Chondrocyte (in vitro differentiated cells): ENCODE measurements around the gene DAP3. TPM values are rescaled to one million over a fixed set of nuclear protein-coding genes. Genes with fewer than 3 reads are reported as not detected.
A peak's percentile ranks its signal among the peaks of the same experiment; 100 is the strongest.
"Not testable (repeated sequence)": the region's sequence is repeated elsewhere in the genome, so short reads cannot be mapped to it uniquely, and the experiment has no call there.

Source experiments
- DNase-seq: peaks from one replicate; pipeline ENCODE4 v3.0.0; 2021; ENCODE audit warnings: mixed read lengths, low spot score
- H3K27ac Mint-ChIP-seq: one replicate; pipeline ENCODE4 v1.8.0; 2021; ENCODE audit warnings: mild to moderate bottlenecking, moderate library complexity, mixed read lengths; ENCODE audit not compliant: unreplicated experiment
- H3K27me3 Mint-ChIP-seq: 2 replicates; pipeline ENCODE4 v1.8.0; 2021; ENCODE audit warnings: low read depth, mixed read lengths
- H3K36me3 Mint-ChIP-seq: 2 replicates; pipeline ENCODE4 v1.8.0; 2021; ENCODE audit warnings: low read depth, mixed read lengths
- H3K4me1 Mint-ChIP-seq: 2 replicates; pipeline ENCODE4 v1.8.0; 2021; ENCODE audit warnings: low read depth, mild to moderate bottlenecking, mixed read lengths
- H3K4me3 Mint-ChIP-seq: one replicate; pipeline ENCODE4 v1.8.0; 2021; ENCODE audit warnings: mild to moderate bottlenecking, moderate library complexity, mixed read lengths; ENCODE audit not compliant: unreplicated experiment
- H3K9me3 Mint-ChIP-seq: 2 replicates; pipeline ENCODE4 v1.8.0; 2021; ENCODE audit warnings: low read depth, mixed read lengths
- CTCF ChIP-seq: fragments of 200-600 bp; sonication (generic); IDR thresholded peaks from 2 replicates; pipeline ENCODE4 v1.5.0; 2021; ENCODE audit warnings: antibody characterized with exemption, mild to moderate bottlenecking, moderate library complexity
- total RNA-seq: library from RNA; stranded (reverse); gene quantifications from 3 replicates; pipeline ENCODE4 v1.2.1, GENCODE V29; 2021

Gene DAP3
- total RNA-seq, 1 donor from 2014 or later = 64.8 TPM

GRCh38 chr1:155729031-155729898 lies 40.4 kb downstream of the DAP3 start:
- no peaks in the 10 kb centered on the region for H3K27me3 Mint-ChIP-seq
- peaks cover 12% of the 10 kb centered on the region for H3K36me3 Mint-ChIP-seq
- no peak for DNase-seq
- H3K4me1 Mint-ChIP-seq = peaks cover 6% of the 10 kb centered on the region
- no peak overlapping the region for H3K27ac Mint-ChIP-seq
- H3K4me3 Mint-ChIP-seq = no peak overlapping the region
- H3K9me3 Mint-ChIP-seq = no peaks in the 10 kb centered on the region
- peak; percentile 79 for TF ChIP-seq CTCF

DNA sequence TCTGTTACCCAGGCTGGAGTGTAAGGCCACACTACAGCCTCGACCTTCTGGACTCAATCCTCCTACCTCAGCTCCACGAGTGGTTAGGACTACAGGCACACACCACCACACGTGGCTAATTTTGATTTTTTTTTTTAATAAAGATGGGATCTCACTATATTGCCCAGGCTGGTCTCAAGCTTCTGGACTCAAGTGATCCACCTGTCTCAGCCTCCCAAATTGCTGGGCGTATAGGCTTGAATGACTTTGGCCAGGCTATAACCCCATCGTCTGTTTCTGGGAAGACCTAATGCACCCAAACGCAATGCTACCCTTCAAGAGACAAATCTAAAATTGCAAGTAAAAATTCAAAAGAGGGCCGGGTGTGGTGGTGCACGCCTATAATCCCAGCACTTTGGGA lies 52.1 kb downstream of the DAP3 start:
- peaks cover 4% of the 10 kb centered on the region for H3K4me1 Mint-ChIP-seq
- H3K27ac Mint-ChIP-seq = no peak overlapping the region
- H3K4me3 Mint-ChIP-seq = no peak overlapping the region

DNA sequence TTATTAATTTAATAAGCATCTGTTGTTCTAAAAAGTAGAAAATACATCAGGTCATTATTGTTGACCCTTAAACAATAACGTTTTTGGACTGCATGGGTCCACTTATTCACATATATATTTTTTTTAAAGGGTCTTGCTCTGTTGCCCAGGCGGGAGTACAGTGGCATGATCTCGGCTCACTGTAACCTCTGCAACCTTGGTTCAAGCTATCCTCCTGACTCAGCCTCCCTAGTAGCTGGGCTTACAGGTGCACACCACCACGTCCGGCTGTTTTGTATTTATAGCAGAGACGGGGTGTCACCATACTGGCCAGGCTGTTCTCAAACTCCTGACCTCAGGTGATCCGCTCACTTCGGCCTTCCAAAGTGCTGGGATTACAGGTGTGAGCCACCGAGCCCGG lies 53.0 kb downstream of the DAP3 start:
- peaks cover 10% of the 10 kb centered on the region for H3K36me3 Mint-ChIP-seq
- H3K27me3 Mint-ChIP-seq = no peaks in the 10 kb centered on the region
- no peak for TF ChIP-seq CTCF
- DNase-seq = no peak
- H3K27ac Mint-ChIP-seq = no peak overlapping the region
- no peaks in the 10 kb centered on the region for H3K9me3 Mint-ChIP-seq
- peaks cover 4% of the 10 kb centered on the region for H3K4me1 Mint-ChIP-seq
- no peak overlapping the region for H3K4me3 Mint-ChIP-seq

More for the DNA sequence above, 52.1 kb downstream of the DAP3 start:
- peaks cover 12% of the 10 kb centered on the region for H3K36me3 Mint-ChIP-seq
- no peaks in the 10 kb centered on the region for H3K27me3 Mint-ChIP-seq
- no peak for DNase-seq
- no peaks in the 10 kb centered on the region for H3K9me3 Mint-ChIP-seq
- no peak for TF ChIP-seq CTCF

DNA sequence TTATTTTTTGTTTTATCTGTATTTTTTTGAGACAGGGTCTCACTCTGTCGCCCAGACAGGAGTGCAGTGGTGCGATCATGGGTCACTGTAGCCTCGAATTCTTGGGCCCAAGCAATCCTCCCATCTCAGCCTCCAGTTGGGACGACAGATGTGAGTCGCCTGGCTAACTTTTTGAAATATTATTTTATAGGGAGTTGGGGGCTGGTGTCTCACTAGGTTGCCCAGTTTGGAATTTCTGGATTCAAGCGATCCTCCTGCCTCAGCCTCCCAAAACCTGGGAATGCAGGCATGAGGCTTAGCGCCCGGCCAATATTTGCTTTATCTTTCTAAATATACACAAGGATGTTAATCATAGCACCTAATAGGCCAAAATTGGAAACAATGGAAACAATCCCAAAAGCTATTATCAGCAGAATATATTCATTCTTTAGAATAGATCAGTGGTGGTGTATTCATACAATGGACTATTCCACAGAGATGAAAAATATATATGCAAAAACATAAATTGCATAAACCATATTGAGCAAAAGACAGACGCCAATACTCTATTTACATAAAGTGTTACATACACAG lies 55.9 kb downstream of the DAP3 start:
- TF ChIP-seq CTCF = no peak
- H3K36me3 Mint-ChIP-seq = peaks cover 11% of the 10 kb centered on the region
- peaks cover 4% of the 10 kb centered on the region for H3K4me1 Mint-ChIP-seq
- H3K27ac Mint-ChIP-seq = peak overlapping the region; percentile 94
- H3K27me3 Mint-ChIP-seq = no peaks in the 10 kb centered on the region
- peak overlapping the region; percentile 93 for H3K4me3 Mint-ChIP-seq
- H3K9me3 Mint-ChIP-seq = no peaks in the 10 kb centered on the region
- no peak for DNase-seq

- H3K4me3 Mint-ChIP-seq = peak overlapping the region; percentile 93
- DNase-seq = peak; percentile 99
- H3K27me3 Mint-ChIP-seq, H3K9me3 Mint-ChIP-seq, H3K4me1 Mint-ChIP-seq: not testable (repeated sequence)
- H3K27ac Mint-ChIP-seq = peak overlapping the region; percentile 94
- H3K36me3 Mint-ChIP-seq = peaks cover 11% of the 10 kb centered on the region
Observed at GRCh38 chr1:155745284-155746228, 56.7 kb downstream of the DAP3 start.

- H3K9me3 Mint-ChIP-seq, H3K27ac Mint-ChIP-seq, H3K27me3 Mint-ChIP-seq, DNase-seq, H3K4me1 Mint-ChIP-seq, H3K4me3 Mint-ChIP-seq: not testable (repeated sequence)
- peaks cover 17% of the 10 kb centered on the region for H3K36me3 Mint-ChIP-seq
Observed at GRCh38 chr1:155747586-155747985, 58.7 kb downstream of the DAP3 start.

DNA sequence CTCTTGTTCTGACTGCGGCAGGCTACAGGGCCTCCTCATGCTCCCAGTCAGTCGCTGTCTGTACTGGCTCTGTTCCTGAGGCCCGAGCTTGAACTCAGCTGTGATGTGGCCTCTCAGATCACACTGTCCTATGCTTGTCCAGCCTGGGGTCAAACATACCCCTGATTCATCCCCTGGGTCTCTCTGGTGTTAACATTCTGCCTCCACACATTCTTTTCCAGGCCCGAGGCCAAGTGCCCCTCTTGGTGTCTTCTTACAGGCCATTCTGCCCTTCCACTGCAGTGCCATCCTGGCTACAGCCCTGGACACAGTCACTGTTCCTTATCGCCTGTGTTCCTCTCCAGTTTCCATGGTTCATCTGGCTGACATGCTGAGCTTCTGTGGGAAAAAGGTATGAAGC lies 59.2 kb downstream of the DAP3 start:
- H3K4me3 Mint-ChIP-seq, H3K4me1 Mint-ChIP-seq, H3K9me3 Mint-ChIP-seq, H3K27me3 Mint-ChIP-seq, DNase-seq: not testable (repeated sequence)
- Mint-ChIP-seq H3K27ac (peak overlapping the region; percentile 18), H3K36me3 (peaks cover 17% of the 10 kb centered on the region)

- not testable (repeated sequence) for H3K9me3 Mint-ChIP-seq, H3K27me3 Mint-ChIP-seq, H3K4me3 Mint-ChIP-seq, DNase-seq, H3K4me1 Mint-ChIP-seq, H3K27ac Mint-ChIP-seq
- H3K36me3 Mint-ChIP-seq = peaks cover 36% of the 10 kb centered on the region
Observed at GRCh38 chr1:155759017-155759416, 70.1 kb downstream of the DAP3 start.
